Heart right ventricle (tissue), 16 donors: ENCODE results near the gene HEPACAM2. TPM values are rescaled to one million over a fixed set of nuclear protein-coding genes. Genes with fewer than 3 reads are reported as not detected.

ENCODE experiments used
- ATAC-seq, 8 donors: fragments of 200-7000 bp; cut with Tn5 transposase; one replicate each; pipeline ENCODE4 v1.9.1; 2020; ENCODE audit warnings: mild to moderate bottlenecking in 8 of 8, moderate library complexity in 8 of 8, moderate number of reproducible peaks in 1 of 8
- DNase-seq, 2 donors: peaks; one replicate each; pipeline ENCODE4 v3.0.0-alpha.2; 2020
- H3K27ac ChIP-seq, 10 donors: fragments of 200-600 bp; sonication (generic) in 2 of 10; one replicate each; pipeline versions ENCODE4 v1.5.0 to v1.8.0; 2020 to 2022; ENCODE audit warnings: mild to moderate bottlenecking in 3 of 10
- H3K27me3 ChIP-seq, 7 donors: fragments of 200-600 bp; one replicate each; pipeline ENCODE4 v1.8.0; 2021 to 2022; ENCODE audit warnings: mild to moderate bottlenecking in 2 of 7
- H3K36me3 ChIP-seq, 9 donors: fragments of 200-600 bp; sonication (generic) in 1 of 9; one replicate each; pipeline versions ENCODE4 v1.5.0 to v1.8.0; 2020 to 2022; ENCODE audit warnings: mild to moderate bottlenecking in 2 of 9
- H3K4me1 ChIP-seq, 9 donors: fragments of 200-600 bp; sonication (generic) in 1 of 9; one replicate each; pipeline versions ENCODE4 v1.5.0 to v1.8.0; 2020 to 2022; ENCODE audit warnings: mild to moderate bottlenecking in 4 of 9
- H3K4me3 ChIP-seq, 10 donors: fragments of 200-600 bp; sonication (generic) in 2 of 10; one replicate each; pipeline versions ENCODE4 v1.5.0 to v1.8.0; 2020 to 2022; ENCODE audit warnings: mild to moderate bottlenecking in 7 of 10, moderate library complexity in 2 of 10
- H3K9me3 ChIP-seq, 11 donors: fragments of 200-600 bp in 10 of 11; sonication (generic) in 2 of 11; one replicate each; pipeline versions ENCODE4 v1.5.0 to v1.8.0; 2013 to 2022; ENCODE audit warnings: mild to moderate bottlenecking in 2 of 11, control low read depth in 1 of 11, moderate library complexity in 1 of 11
- WGBS, 2 donors: extraction: QIAGEN DNeasy Blood & Tissue Kit; methylation state at CpG; one replicate each; pipeline ENCODE4 v1.1.7; 2013; ENCODE audit warnings: inconsistent platforms in 1 of 2; 5-methylcytosine and 5-hydroxymethylcytosine counted together
- intact Hi-C, 10 donors: fragments of 100-400 bp; cut with DNase I; formaldehyde crosslinking; loops; one replicate each; pipeline versions ENCODE4 v1.11.1 to v1.14.2; 2022
- long read RNA-seq, 3 donors: library from polyadenylated mRNA; unstranded; transcript quantifications; one replicate each; pipeline ENCODE4 v2.0.0, GENCODE V29; 2020 to 2021
- polyA plus RNA-seq, 2 donors: library from polyadenylated mRNA; stranded (reverse); fragments of 200-250 nt; gene quantifications; one replicate each; pipeline ENCODE4 v1.2.3, GENCODE V29; 2013
- total RNA-seq, 10 donors: library from RNA; stranded (reverse); fragmentation: NEBNext Ultra II Directional in 3 of 10; extraction: Animal tissue kit (Norgen Biotek cat#: 25700) in 3 of 10; gene quantifications; one replicate each; pipeline versions ENCODE4 v1.2.1 to v1.2.4, GENCODE V29; 2021 to 2023
- TF ChIP-seq, protein P1 (sequence below), 9 donors: fragments of 200-600 bp; sonication (generic) in 2 of 9; IDR thresholded peaks; one replicate each; pipeline versions ENCODE4 v1.5.0 to v1.8.0; 2021 to 2022; ENCODE audit warnings: antibody characterized with exemption in 9 of 9, mild to moderate bottlenecking in 5 of 9, moderate library complexity in 1 of 9
- donor health status: Arrhythmogenic right ventricular cardiomyopathy.
- donor health status: ischemic (EF 13 %, LVEDD 7.1; RV severe dilation, severe dysfunction).
- donor health status: healthy with polysubstance abuse.
- donor health status: DM: no; HTN: yes; CAD: no.
- donor health status: DM: no; HTN: no; CAD: no.
- donor health status: ischemic (EF 25% LVEDD 6.9; RV normal size, moderate dysfunction).
- donor health status: ischemic (EF 25% LVEDD 5.7; RV mildly dilated, moderate dysfunction).
- donor health status: healthy.
- donor health status: DM: yes; HTN: yes; CAD: no.
- donor health status: Ischemic cardiomyopathy.
- donor health status: ischemic (EF 35%, LVEDD 5.7; RV mildly dilated, moderate dysfunction).
- donor health status: nonischemic (EF 11% LVEDD 7.7; RV severe dilation, severe dysfunction).
- donor health status: DM: yes; HTN: yes; CAD: no.
- donor health status: PGD.
- donor health status: ischemic (EF 29% LVEDD 5.4; RV normal size, mild dysfunction).
- donor health status: nonischemic (EF 23%, LVEDD 6.1; RV moderate dilation, normal function).

Gene HEPACAM2
- total RNA-seq = under 1 TPM in 2 of 10 donors, not detected in 8; 0.19 to 0.24 TPM
- polyA plus RNA-seq = not detected
- long read RNA-seq, donor 1 = 0 reads
- long read RNA-seq, donor 2, partial matches to known transcripts = 0 of 1 reads
- long read RNA-seq, donor 2, other reads (novel, unspliced or antisense) = 1 of 1 reads
- long read RNA-seq, donor 3 = 0 reads

GRCh38 chr7:93226310-93226709, at the start of gene HEPACAM2:
Gene HEPACAM2, minus strand, starts transcription at chr7:93226469.
- Histone ChIP-seq H3K4me1 (peaks cover 0 to 6% (median 2%) of the 10 kb centered on the region in 9 donors), H3K27me3 (no peaks in the 10 kb centered on the region), H3K9me3 (no peaks in the 10 kb centered on the region), H3K36me3 (no peaks in the 10 kb centered on the region), H3K4me3 (no peak within 1 kb of the TSS), H3K27ac (no peak within 1 kb of the TSS)
- TF ChIP-seq, protein P1, sequence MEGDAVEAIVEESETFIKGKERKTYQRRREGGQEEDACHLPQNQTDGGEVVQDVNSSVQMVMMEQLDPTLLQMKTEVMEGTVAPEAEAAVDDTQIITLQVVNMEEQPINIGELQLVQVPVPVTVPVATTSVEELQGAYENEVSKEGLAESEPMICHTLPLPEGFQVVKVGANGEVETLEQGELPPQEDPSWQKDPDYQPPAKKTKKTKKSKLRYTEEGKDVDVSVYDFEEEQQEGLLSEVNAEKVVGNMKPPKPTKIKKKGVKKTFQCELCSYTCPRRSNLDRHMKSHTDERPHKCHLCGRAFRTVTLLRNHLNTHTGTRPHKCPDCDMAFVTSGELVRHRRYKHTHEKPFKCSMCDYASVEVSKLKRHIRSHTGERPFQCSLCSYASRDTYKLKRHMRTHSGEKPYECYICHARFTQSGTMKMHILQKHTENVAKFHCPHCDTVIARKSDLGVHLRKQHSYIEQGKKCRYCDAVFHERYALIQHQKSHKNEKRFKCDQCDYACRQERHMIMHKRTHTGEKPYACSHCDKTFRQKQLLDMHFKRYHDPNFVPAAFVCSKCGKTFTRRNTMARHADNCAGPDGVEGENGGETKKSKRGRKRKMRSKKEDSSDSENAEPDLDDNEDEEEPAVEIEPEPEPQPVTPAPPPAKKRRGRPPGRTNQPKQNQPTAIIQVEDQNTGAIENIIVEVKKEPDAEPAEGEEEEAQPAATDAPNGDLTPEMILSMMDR (IDR thresholded peaks at IDR 0.05) = no peak
- 75 to 80% methylated on average over 2 of the region's 2 CpGs for WGBS, 2 donors
- DNase-seq = no peak
- intact Hi-C loops = no loop called here
- no peak for ATAC-seq

DNA sequence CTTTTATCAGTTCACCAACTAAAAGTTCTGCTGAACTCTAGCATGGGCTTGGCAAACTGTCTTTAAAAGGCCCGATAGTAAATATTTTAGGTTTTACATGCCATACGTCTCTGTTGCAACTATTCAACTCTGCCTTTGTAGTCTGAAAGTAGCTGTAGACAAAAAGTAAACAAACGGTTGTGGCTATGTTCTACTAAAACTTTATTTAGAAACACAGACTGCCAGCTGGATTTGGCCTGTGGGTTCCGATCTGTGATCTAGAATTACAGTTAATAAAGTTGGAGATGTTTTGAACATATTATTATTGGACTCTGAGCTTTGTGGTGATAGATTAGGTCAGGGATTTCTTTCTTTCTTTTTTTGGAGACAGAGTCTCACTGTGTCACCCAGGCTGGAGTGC, 39.0 kb upstream of the HEPACAM2 start:
- ATAC-seq (no peak), DNase-seq (no peak)
- H3K4me3 ChIP-seq = no peak overlapping the region
- TF ChIP-seq, protein P1 (IDR thresholded peaks at IDR 0.05) = no peak
- no peaks in the 10 kb centered on the region for H3K4me1 ChIP-seq
- peaks cover 0 to 77% (median 3%) of the 10 kb centered on the region in 9 donors for H3K36me3 ChIP-seq
- no peaks in the 10 kb centered on the region for H3K27me3 ChIP-seq
- intact Hi-C loops = no loop called here
- no peak overlapping the region for H3K27ac ChIP-seq
- no peaks in the 10 kb centered on the region for H3K9me3 ChIP-seq
- 88 to 91% methylated on average over 4 of the region's 4 CpGs for WGBS, 2 donors

- no peaks in the 10 kb centered on the region for H3K27me3 ChIP-seq
- no peaks in the 10 kb centered on the region for H3K4me1 ChIP-seq
- no peak for ATAC-seq
- no peak for DNase-seq
- peaks cover 0 to 95% (median 21%) of the 10 kb centered on the region in 9 donors for H3K36me3 ChIP-seq
- no peak overlapping the region for H3K4me3 ChIP-seq
- no peak overlapping the region for H3K27ac ChIP-seq
- no peaks in the 10 kb centered on the region for H3K9me3 ChIP-seq
- WGBS, 2 donors = 91 to 96% methylated on average over 1 of the region's 1 CpG
- TF ChIP-seq, protein P1 (IDR thresholded peaks at IDR 0.05) = no peak
- intact Hi-C loops = no loop called here
Observed at GRCh38 chr7:93262535-93262934, 36.3 kb upstream of the HEPACAM2 start.

GRCh38 chr7:93258661-93259060, 32.4 kb upstream of the HEPACAM2 start:
- DNase-seq (no peak), ATAC-seq (no peak)
- Histone ChIP-seq H3K9me3 (no peaks in the 10 kb centered on the region), H3K4me1 (no peaks in the 10 kb centered on the region), H3K27me3 (no peaks in the 10 kb centered on the region), H3K4me3 (no peak overlapping the region), H3K36me3 (peaks cover 0 to 87% (median 21%) of the 10 kb centered on the region in 9 donors), H3K27ac (no peak overlapping the region)
- intact Hi-C loops = no loop called here
- TF ChIP-seq, protein P1 (IDR thresholded peaks at IDR 0.05) = no peak
